Fibroblast of skin of scalp (primary cell): ENCODE measurements around the gene RGS17.
"Not testable (repeated sequence)": the region's sequence is repeated elsewhere in the genome, so short reads cannot be mapped to it uniquely, and the experiment has no call there.

Source experiments
- DNase-seq: peaks from one replicate; pipeline ENCODE4 v3.0.0-alpha.2; 2013

RGS17 gene

GRCh38 chr6:152983637-152984512 is 147.2 kb downstream of the RGS17 start:
- DNase-seq: peak; percentile 77

GRCh38 chr6:152982904-152983636 is 148.0 kb downstream of the RGS17 start, which contains the start of gene FBXO5:
TSS of gene FBXO5 (minus strand) at chr6:152983041. CDS start at chr6:152982959, 82 bp downstream.
- peak; percentile 99 for DNase-seq

- DNase-seq: no peak
Observed at GRCh38 chr6:152981989-152982903, 148.8 kb downstream of the RGS17 start.

GRCh38 chr6:152981219-152981618 is 149.9 kb downstream of the RGS17 start:
- no peak for DNase-seq

GRCh38 chr6:152980656-152981055 is 150.4 kb downstream of the RGS17 start:
- DNase-seq: no peak

GRCh38 chr6:152979116-152979515 is 152.0 kb downstream of the RGS17 start:
- no peak for DNase-seq

- DNase-seq: peak; percentile 21
Observed at GRCh38 chr6:152978058-152978457, 153.0 kb downstream of the RGS17 start.

GRCh38 chr6:152977556-152977955 is 153.5 kb downstream of the RGS17 start:
- no peak for DNase-seq

- DNase-seq: no peak
Observed at GRCh38 chr6:152976749-152977148, 154.3 kb downstream of the RGS17 start.

GRCh38 chr6:152975204-152975915 is 155.7 kb downstream of the RGS17 start:
- no peak for DNase-seq

- no peak for DNase-seq
Observed at GRCh38 chr6:152973916-152974315, 157.2 kb downstream of the RGS17 start.

- no peak for DNase-seq
Observed at GRCh38 chr6:152969688-152970418, 161.2 kb downstream of the RGS17 start.

- not testable (repeated sequence) for DNase-seq
Observed at GRCh38 chr6:152966168-152966894, 164.8 kb downstream of the RGS17 start.

GRCh38 chr6:152959333-152959732 is 171.7 kb downstream of the RGS17 start:
- DNase-seq: no peak

GRCh38 chr6:152957796-152958195 is 173.3 kb downstream of the RGS17 start:
- no peak for DNase-seq
